GM21367 (cell line): ENCODE measurements around the gene POLR1A.

ENCODE experiments used
- ATAC-seq: cut with Tn5 transposase; IDR thresholded peaks from one replicate; pipeline ENCODE4 v1.9.1; 2021; ENCODE audit not compliant: unreplicated experiment

Gene POLR1A

DNA sequence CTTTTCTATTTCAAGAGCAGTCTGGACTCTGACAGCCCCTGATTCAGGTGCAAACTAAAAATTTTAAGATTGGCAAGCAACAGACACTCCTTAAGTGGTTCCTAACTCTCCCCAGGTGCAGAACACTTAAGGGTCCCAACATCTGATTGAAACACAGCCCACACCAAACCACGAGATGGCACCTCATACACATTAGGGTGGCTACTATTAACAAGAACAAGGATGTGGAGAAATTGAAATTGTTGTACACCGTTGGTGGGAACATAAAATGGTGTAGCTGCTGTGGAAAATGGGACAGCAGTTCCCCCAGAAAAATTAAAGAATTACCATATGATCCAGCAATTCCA lies 82.3 kb downstream of the POLR1A start:
- no peak for ATAC-seq

DNA sequence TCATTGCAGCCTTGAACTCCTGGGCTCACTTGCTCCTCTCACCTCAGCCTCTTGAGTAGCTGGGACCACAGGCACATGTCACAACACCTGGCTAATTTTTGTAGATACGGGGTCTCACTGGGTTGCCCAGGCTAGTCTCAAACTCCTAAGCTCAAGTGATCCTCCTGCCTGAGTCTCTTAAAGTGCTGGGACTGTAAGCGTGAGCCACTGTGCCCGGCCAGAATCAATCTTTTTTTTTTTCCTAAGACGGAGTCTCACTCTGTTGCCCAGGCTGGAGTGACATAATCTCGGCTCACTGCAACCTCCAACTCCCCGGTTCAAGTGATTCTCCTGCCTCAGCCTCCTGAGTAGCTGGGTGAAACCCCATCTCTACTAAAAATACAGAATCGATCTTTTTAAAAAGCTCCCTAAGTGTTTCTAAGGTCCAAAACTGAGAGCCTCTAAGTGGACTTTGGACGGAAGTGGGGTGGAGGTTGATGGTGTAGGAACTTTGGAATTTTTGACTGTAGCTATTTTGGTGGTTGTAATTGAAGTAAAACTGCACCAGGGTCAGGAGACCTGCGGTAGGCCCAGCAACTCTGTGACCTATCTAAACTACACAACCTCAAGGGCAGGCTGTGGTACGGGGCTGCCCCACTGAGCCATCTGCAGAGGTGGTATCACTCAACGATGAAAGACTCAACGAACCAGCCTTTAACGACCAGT lies 82.9 kb downstream of the POLR1A start:
- no peak for ATAC-seq

DNA sequence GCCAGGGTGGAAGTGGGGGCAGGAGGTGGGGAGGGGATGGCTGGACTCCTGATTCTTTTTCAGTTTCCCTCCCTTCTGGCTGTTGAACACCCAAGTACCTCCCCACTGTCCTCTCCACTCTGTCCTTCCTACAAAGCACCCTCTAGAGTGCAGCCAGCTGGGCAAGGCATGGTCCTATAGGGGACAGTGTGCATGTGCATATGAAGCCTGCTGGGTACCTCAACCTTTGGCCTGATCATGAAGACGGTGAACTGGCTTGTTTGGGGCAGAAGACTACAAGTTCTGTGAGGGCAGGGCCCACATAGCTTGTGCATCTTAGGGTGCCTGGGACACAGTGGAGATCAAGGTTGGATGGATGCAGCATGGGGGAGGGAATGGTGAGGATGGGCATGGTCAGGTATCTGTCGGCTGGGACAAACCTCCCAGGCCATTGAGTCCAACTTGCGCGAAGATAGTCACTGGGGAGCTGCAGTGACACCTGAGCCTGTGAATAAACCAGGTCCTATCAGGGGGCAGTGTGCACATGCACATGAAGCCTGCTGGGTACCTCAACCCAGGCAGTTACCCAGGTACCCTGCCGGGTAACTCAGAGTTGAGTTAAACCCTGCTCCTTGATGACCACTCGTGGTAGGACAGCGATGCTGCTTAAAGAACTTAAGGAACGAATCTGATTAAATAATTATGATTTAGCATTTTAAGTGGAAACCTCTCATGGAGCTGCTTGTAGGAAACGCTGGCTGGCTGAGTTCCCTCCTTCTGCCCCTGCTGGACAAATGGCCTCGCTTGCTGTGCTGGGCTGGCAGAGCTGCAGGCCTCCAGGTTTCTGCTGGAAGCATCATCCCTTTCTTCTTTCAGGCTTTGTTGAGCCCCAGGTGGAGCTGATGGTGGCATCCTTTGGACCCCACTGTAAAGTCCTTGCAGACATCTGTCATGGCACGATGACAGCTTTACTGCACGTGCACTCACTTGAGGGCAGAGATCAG lies 84.0 kb downstream of the POLR1A start:
- ATAC-seq, result no peak

DNA sequence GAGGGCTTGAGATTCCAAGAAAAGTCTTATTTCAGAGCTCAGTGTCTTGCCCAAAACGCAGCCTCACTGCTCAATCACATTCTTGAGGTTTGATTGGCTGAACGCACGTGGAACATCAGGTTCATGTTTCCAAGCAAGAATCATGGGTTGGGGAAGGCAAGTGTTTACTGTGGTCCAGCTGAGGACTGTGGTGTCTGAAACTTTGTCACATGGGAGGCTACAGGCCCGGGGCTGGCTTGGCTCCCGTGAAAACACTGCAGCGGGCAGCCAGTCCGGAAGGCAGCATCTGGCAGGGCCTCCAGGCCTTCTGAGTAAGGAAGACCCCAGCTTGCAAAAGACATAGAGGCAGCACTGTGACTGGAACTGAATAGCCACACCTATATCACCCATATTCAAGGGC lies 84.7 kb downstream of the POLR1A start:
- no peak for ATAC-seq

DNA sequence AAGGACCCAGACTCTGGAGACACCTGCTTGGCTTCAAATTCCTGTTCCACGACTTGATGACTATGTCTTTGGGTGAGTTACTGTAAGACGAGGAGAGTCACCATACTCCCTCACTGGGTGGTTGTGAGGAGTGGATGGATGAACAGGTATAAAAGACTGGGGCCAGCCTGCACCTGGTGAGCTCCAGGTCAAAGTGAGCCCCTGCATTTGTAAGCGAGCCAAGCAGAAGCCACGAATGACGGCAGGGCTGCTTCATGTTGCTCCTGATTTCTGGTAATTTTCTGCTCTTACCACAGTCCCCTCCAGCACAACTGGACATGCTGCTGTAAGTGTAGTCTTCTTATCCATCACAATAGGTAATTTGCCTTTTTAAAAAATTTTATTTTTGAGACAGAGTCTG lies 86.6 kb downstream of the POLR1A start:
- no peak for ATAC-seq

DNA sequence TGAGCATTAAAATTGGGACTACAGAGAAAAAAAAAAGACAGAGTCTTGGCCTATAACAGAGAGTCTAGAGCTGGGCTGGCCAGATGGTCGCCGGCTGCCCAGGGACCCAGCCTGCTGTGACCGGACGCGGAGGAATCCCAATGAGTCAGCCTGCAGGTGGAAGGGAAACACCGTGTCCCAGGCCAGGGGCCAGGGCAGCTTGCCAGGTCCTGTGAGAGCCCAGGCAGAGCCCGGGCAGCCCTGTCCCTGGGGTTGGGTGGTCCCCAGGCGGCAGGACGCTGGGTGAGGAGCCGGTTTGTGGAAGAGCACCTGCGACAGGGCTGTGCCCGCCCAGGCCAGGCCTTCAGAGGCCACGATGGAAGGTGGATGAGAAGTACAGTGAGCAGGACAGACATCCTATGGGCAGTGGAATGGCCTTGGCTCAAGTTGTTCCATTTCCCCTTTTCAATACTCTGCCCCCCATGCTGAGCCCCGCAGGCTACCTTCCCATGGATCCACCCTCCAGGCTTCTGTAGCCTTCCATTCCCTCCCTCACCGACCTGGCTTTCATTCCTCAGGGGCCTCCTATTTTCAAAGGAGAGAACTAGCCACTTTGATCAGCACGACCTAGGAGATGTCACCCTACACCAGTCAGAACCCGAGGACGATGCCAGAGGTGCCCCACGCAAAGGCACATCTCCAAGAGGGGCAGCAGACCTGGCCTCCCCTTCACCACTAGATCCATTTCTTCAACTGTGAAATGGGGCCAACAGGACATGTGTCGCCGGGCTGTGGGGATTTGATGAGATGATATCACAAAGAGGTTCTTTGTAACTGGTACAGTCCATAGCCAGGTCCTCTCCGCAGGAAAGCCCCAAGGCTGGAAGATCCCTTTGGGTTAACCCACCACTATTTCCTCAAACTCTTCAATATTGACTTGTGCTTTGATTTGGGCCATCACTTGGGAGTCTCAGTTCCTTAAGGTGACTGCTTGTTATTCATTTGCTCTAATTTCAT lies 87.5 kb downstream of the POLR1A start:
- ATAC-seq, result no peak

DNA sequence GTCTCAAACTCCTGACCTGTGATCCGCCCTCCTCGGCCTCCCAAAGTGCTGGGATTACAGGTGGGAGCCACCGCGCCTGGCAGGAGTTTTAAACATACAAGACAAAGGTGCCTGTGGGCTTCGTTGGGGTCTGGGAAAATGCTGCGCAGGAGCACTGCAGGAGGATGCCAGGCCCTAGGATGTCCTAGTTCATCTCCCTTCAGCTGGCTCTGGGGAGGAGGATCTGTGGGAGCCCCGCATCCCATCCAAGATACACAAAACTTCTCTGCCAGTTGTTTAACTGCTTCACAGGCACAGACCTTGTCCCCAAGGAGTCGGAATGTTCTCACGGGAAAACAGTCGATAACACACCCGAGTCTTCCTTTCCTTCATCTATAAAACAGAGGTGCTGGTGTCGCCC lies 89.1 kb downstream of the POLR1A start:
- ATAC-seq, result no peak

DNA sequence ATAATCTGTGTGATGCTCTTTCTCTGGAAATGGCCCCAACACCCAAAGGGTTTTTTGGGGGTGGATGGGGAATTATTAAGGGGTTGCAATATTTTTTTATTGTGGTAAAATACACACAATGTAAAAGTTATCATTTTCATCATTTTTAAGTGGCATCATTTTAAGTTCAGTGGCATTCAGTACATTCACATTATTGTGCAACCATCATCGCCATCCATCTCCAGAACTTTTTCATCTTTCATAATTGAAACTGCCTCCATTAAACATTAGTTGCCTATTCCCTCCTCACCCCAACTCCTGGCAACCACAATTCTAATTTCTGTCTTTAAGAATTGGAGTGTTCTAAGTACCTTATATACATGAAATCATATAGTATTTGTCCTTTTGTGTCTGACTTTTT lies 90.0 kb downstream of the POLR1A start:
- ATAC-seq, result no peak

DNA sequence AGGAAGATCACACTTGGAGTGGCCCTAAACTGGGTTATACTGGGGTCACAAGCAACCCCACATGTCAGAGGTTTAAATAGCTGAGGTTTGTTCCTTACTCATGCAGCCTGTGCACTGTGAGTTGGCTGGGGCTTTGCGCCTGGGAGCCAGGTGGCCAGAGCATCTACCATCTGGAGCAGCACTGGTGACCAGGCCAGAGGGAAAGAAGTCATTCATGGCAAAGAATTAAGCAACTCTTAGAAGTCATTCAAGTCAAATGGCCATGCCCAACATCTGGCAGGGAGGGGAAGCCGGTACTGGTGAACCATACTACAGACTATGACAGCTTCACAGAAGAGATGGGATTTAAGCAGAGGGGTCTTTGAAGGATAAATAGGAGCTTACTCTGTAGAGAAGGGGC lies 90.7 kb downstream of the POLR1A start:
- ATAC-seq, result no peak

DNA sequence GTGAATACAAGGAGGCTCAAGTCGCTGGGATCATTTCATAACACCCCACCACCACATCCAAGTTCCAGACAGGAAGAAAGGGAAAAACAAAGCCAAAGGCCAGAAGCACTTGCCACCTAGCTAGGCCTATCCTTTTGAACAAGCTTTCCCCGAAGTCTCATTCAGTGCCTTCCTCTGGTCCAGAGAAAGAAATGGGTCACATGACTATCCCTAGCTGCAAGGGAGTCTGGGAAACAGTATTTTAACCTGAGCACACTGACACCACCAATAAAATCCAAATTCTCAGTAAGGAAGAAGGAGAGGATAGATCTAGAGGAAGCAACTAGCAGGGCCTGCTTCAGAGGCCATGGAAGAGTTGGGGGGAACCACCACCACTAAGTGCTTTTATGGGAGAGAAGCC lies 91.2 kb downstream of the POLR1A start:
- no peak for ATAC-seq

DNA sequence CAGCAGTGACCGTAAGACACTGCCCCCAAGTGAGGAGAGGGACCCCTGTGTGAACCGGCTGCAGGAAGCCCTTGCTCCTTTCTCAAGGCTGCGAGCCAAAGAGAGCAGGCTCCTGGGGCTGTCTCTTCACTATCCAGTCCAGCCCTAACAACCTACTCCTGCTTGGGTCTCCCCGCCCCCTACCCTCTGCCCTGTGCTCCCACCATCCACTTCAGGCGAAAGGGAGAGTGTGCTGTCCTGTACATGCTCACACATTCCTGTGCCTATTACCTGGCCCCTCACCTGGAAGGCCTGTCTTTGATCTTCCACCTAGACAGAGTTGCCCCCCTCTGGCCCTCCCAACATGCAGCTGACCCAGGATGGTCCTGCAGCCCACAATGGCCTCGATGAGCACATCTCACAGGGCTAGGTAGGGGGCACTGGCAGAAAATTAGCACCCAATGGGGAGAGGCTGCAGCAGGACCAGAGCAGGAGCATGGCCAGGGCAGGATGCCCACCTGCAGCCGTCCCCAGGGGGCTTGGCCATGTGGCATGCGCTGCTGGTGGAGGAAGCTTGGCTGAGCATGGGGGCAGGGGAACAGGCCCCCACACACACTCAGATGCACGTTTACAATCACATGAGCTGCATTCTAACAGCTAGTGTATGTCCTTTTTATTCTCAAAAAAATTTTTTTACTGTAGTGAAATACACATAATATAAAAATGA lies 93.5 kb downstream of the POLR1A start:
- no peak for ATAC-seq

DNA sequence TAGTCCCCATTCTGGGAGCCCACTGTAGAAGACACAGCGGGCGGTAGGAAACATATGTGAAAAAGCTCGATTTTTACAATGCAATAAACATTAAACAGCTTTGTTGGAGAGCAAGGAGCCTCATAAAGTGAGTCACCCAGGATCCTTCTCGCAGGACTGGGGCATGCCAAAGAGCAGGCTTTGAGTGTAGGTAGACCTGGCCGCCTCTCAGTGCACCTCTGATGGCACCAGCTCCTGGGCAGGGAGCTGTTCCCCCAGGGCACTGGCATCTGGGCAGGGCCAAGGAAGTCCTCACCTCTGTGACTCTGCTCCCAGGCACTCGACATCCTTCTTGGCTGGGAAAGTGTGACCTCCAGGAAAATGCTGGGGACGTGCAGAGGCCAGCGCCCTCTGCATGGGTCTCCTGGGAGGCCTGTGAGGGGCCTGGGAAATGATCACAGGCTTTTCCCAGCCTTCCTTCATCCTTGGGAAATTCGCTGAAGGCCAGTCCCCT lies 94.2 kb downstream of the POLR1A start:
- no peak for ATAC-seq

DNA sequence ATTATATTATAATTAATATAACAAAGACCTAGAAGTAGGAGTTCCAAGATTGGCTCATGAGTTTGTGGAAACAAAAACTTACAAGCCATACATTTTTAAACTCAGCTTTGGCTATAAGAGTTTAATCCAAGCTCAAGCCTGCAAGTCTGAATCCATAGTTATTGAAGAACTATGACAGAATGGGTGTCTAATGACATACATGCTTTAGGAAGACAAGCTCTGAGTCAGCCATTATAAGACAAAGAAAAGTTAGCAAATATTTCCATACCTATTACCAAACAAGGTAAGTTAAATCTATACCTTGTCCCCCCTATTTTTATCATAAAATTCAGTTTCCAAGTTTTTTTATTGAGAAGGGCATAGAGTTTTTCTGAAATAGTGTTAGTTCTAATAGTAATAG lies 95.6 kb downstream of the POLR1A start:
- no peak for ATAC-seq

DNA sequence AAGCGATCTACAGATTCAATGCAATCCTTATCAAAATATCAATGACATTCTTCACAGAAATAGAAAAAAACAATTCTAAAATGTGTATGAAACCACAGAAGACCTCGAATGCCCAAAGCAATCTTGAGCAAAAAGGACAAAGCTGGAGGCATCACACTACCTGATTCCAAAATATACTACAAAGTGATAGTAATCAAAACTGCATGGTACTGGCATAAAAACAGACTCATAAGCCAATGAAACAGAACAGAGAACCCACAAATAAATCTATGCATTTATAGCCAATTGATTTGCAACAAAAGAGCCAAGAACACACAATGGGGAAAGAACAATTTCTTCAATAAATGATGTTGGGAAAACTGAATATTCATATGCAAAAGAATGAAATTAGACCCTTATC lies 99.2 kb downstream of the POLR1A start:
- ATAC-seq, result no peak

DNA sequence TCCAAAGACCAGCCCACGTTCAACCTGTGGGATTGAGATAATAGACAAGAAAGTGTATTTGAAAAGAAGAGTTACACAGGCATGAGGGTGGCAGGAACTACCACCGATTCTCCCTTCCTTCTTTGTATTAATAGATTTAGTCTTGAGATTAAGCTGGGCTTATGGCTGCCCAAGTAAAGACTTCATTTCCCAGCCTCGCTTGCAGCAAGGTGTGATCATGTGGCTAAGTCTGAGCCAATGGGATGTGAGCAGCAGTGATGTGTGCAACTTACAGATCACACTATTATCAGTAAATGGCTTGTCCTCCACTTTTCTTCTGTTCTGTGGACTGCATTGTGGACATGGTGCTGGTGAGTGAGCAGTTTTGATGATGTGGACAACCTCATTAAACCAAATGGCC lies 101.7 kb downstream of the POLR1A start:
- ATAC-seq, result no peak

DNA sequence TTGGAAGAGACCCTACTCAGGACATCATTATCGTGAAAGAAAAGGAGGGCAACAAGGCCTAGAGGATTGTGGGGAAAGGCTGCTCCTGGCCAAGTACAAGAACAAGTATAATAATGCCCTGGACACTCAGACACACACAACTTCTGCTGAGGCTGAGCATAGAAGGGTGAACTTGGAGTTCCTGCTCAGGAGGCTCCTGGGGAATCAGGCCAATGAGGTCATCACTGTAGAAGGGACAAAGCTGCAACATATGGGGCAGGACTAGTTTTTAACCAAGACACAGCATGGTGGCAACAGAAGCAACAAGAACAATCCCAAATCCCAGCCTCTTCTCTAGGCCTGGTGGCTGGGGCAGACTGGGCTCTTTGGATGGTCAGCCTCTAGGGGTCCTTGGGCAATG lies 102.6 kb downstream of the POLR1A start:
- ATAC-seq, result no peak

DNA sequence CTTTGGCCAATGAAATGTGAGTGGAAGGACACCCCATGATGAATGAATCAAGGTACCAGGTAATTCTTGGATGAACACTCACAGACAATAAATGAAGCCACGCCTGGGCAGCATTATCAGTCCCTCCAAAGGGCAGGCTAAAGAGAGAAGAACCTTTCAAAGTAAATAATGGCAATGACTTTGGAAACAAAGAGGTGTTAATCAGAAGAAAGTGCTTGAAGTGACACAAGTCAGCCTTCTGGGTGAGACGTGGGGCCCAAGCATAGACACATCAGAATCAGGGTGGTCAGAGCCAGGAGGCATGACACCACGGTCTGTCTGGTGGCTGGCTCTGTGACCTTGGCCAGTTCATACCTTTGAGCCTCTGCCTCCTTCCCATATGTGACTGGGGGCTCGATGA lies 103.3 kb downstream of the POLR1A start:
- no peak for ATAC-seq

DNA sequence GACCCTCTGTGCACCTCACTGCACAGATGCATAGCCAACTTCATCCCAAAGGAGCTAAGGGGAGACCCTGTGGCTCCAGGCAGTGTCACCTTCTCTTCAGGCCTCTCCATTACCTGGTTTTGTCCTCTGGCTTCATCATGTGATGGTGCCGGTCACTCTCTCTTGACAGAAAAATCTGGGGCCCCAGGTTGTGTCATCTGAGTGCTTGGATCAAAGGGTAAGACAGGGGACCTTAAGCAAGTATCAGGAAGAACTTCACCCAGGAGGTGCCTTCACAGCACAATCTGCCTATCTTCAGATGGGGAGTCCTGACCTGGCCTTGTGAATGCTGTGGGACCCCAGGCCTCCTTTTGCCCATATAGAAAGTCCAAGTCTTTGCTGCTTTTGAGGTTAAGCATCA lies 104.4 kb downstream of the POLR1A start:
- no peak for ATAC-seq

DNA sequence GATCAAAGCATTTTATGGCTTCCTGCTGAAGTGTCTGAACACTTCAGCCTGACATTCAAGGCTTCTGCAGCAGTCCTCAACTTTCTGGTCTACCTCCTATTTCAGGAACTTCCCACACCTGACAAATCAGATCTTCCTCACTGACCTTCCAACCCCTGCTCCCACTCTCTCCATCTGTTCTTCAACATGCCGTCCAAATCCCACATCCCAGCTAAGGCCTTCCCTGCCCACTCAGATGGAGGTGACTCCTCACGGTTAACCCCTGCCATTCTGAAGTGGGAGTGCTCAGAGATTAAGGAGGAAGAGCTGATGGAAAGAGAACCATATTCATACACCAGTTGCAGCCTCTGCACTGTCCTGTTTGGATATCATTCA lies 104.8 kb downstream of the POLR1A start:
- no peak for ATAC-seq

DNA sequence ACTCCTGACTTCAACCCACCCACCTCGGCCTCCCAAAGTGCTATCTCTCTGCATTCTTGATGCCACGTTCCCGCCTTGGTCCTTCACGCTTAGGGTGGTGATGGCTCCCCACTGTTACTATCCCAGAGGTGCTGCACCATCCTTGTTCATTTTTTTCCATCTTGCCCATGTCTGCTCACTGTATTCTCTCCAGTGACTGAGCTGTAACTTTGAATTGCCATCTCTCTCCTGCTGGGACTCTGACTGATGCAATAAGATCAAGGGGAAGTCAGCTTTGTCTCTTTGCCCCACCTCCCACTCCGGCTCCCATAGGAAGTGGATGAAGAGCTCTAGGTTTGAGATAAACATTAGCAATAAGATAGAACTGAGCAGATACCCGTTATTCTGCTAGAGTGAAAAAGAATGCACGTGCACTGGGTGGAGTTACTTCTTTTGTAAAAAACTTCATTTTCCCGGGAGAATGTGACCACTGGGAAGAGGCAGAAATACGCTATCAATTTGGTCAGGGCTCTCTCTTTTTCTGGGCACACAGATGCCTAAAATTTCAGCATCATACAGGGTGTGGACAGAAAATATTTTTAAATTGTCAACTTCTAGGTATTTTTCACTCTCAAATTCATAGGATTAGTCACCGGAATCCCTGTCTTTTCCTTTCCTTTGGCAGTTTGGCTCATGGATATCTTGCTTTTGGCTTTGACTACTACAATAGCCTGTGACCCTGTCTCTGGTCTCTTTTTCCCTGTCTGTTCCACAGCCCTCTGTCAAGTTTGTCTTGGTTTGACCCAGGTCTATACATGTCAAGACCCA lies 105.4 kb downstream of the POLR1A start:
- no peak for ATAC-seq
